Medulla oblongata (tissue), 1 donor: ENCODE results near the gene HOXB8.

Experiments
- DNase-seq: peaks from one replicate; pipeline ENCODE4 v3.0.0-alpha.2; 2015; ENCODE audit errors: extremely low spot score

Gene HOXB8

DNA sequence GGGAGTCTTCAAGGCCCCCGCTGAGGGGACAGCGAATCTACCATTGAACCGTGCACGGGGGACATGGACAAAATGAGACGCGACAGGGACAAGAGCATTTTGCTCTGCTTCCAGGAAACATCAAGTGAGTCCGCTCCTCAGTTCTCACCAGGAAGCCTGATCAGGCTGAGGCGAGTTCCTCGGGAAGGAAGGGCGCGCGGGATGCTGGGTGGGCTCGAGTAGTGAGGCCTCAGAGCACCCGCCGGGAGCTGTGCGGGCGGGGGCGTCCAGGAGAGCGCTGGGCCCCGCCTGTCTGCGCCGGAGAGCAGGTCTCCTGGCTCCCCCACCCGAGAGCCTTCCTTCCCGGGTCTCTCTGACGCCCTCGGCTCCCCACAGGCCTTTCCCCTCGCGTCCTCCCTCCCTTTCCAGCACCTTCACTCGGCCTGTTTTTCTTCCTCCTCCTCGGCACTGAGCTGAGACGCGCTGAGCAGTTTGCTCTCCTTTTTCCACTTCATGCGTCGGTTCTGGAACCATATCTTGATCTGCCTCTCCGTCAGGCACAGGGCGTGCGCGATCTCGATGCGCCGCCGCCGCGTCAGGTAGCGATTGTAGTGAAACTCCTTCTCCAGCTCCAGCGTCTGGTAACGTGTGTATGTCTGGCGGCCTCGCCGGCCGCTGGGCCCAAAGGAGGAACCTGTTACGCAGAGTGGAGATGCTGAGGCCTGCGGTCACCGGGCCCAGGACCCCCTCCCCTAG, 18.9 kb downstream of the HOXB8 start:
- no peak for DNase-seq

DNA sequence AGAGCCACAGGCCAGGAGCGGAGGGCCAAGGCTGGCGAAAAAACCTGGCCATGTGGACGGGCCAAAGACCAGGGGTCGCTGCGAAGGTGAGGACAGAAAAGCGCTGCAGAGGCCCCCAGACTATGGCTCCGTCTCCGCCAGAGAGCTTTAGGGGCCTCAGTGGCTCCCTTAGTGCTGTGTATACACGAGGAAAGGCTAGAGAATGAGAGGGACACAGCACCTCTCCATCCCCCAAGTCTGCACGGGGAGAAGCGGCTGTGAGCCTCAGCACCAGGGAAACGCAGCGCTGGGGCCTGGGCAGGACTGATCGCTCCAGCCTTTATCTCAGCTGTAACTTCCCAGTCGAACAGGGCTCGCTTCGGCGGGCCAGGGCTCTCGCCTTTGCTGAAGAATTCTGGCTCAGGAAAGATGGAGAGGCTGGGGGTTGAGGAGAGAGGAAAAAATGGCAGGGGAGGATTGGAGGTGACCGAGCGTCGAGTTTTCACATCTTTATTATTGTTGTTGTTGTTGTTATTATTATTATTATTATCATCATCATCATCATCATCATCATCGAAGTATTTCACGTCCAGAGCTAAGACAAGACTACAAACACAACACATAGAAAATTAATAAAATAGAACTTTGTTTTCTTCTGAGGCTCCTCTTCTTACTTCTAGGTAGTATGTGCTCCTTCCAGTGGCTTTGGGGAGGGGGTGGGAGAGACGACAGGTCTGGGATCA, 19.7 kb downstream of the HOXB8 start:
- no peak for DNase-seq

DNA sequence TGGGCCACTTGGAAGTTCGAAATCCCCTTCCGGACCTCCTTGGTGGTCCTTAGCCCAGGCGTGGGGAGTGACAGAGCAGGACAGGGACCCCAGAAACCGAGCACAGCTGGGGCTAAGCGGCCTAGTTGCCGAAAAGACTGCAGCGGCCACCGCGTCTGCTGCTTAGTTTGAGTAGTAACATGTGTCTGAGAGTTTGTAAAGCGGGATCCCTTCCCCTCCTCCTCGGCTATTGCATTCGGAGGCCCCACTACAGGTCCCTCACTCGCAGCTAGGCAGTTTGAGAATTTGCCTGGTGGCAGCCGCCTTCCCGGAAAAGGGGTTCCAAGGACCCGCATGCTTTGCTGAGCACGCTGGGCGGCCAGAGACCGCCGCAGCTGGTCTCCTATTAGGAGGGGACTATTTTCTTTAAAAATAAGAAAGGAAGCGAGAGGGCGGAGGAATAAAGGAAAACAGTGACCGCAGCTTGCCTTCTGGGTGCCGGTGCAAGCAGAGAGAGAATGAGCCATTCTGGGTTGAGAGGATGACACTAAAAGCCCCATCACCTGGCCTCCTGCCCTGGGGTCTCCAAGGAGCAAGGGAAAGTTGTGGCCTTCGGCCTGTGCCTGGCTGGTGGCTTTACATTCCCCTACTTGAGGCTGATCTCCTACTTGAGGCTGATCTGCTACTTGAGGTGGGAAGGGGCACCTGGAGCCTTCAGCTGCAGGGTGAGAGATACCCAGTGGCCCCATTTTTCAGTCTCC, 20.4 kb downstream of the HOXB8 start:
- DNase-seq: no peak

DNA sequence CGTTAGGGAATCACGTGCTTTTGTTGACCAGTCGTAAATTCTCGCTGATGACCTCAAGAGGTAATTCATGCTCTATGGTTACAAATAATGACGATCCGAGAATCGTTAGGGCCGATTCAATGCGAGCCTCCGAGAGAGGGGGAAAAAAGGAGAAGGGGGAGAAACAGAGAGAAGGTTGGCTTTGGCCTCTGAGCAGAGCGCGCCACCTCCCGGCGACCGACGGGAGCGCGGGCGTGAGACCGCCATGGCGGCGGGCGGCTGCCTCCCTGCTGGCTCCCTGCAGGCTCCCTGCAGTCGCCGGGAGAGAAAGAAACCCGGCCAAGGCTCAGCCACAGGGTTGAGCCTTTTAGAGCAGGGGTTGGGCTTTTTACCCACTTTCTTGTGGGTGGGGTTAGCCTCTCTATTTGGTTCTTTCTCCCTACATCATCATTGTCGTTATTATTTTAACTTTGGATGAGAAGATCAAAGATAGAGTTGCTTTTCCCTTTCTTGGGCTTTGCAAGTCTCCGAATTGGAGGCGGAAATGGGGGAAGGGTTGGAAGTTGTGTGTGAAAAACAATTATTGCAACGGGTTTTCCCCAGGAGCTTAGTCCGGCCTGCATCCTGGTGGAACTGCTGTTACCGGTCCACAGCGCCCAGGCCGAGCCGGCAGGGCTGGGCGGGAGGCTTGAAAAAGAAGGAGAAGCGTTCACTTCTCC, 21.1 kb downstream of the HOXB8 start:
- peak; percentile 85 for DNase-seq

DNA sequence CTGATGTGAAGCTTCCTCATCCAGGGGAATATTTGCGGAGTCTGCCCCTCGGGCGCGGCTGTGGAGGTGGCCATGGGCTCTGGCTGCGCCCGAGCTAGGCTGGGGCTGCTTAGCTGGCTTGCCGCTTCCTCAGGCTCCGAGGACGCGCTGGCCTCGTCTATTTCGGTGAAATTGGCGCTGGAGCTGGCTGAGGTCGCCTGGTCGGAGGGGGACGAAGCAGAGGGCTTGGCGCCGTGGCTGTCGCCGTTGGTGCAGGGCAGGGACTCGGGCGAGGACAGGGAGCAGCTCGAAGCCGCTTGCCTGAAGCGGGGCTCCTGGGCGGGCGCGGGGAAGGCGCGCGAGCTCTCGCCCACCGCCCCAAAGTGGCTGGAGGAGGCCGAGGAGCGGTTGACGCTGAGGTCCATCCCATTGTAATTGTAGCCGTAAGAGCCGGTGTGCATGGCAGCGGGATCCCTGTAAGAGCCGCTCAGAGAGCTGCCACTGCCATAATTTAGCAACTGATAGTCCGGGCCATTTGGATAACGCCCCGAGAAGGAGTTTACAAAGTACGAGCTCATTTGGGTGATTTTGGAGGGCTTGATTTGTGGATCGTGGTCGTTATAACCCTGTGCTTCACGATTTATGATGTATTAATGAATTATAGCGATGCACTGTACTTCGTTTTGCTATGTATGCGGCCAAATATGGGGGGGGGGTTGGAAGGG, 21.8 kb downstream of the HOXB8 start, which contains the start of gene HOXB5:
TSS of gene HOXB5 (minus strand) at position 654 of the 704 bp plus-strand sequence. CDS start at position 557, 97 bp downstream.
- no peak for DNase-seq

DNA sequence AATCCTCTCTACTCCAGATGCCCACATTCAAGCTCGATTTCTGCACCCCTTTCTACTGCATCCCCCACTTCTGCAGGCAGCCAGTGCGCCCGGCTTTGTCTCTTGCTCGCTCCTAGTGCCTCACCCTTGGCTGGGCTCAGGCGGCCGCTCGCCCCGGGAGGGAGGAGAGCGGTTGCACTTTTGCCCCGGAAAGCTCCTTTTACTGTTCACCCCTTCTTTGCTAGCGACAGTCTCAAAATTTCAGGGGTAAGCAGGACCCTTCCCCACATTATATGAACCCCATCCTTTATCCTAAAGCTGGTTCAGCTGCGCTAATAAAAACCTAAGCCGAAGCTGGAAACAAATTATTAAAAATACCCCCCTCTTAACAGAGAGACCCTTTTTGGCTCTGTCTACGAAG, 22.5 kb downstream of the HOXB8 start:
- no peak for DNase-seq

DNA sequence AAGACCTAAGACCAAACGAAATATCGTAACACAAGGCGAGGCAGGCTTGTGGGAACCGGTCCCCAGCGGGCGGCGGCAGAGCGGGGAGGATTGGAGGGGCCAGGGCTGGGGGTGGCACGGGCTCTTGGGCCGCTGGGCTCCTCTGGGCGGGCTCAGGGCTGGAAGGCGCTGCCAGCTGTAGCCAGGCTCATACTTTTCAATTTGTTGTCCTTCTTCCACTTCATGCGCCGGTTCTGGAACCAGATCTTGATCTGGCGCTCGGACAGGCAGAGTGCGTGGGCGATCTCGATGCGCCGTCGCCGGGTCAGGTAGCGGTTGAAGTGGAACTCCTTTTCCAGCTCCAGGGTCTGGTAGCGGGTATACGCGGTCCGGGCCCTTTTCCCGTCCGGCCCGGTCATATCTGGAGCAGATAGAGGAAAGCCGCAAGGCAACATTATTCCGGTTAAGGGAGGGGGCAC, 23.0 kb downstream of the HOXB8 start:
- DNase-seq: no peak

DNA sequence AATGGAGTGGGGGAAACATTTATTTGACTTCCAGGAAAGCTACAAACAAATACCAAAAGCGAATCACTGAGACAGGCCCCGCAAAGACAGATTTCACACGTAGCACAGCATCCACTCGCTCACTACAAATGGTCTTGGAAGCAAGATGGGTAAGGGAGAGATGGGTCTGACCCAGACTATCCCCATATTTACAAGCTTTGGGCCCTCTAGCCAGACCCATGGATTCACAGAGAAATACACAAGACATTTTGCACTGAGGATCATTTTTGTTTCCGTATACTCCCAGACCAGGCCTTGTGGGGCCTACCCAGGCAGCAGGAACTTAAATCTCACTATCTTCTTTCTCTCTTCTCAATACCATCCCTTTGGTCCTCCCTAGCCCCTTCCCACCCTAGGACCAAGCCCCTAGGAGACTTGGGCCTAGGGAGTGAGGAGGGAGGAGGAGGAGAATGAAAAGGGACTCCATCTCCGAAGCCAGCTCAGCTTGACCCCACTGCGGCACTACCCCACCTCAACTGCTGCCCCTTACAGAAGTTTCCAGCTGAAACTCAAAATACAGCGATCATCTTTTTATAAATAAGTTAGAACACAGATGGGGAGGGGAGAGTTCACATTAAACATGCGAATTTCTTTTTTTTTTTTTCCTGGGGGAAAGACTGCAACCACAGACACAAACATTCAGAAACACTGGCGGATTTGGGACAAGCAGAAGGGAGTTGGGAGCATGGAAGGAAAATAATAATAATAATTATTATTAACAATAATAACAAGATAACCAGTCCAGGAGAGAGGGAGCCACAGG, 23.6 kb downstream of the HOXB8 start:
- no peak for DNase-seq

DNA sequence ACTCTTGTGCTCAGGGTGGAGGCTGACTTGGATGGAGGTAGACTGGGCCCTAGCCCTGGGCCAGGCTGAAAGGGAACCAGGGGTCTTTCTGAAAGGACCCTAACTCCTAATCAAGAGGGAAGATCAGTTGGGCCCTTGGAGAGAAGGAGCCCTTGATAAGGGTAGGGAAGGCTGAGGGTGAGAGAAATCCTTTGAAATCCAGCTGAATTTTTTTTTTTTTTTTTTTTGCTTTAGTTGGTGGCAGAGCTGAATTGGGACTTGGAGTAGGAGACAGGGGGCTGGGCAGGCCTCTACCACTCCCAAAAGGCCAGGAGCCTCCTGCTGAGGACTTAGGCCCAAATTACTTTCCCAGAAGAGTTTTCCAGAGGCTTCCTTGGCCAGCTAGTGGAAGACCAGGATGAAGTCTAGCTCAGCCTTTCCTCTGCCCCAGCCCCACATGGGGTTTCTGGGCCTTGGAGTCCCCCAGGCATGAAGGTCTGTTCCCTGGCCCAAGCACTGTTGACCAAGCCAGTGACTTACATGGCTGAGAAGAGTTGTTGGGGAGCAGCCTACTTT, 24.4 kb downstream of the HOXB8 start:
- no peak for DNase-seq

DNA sequence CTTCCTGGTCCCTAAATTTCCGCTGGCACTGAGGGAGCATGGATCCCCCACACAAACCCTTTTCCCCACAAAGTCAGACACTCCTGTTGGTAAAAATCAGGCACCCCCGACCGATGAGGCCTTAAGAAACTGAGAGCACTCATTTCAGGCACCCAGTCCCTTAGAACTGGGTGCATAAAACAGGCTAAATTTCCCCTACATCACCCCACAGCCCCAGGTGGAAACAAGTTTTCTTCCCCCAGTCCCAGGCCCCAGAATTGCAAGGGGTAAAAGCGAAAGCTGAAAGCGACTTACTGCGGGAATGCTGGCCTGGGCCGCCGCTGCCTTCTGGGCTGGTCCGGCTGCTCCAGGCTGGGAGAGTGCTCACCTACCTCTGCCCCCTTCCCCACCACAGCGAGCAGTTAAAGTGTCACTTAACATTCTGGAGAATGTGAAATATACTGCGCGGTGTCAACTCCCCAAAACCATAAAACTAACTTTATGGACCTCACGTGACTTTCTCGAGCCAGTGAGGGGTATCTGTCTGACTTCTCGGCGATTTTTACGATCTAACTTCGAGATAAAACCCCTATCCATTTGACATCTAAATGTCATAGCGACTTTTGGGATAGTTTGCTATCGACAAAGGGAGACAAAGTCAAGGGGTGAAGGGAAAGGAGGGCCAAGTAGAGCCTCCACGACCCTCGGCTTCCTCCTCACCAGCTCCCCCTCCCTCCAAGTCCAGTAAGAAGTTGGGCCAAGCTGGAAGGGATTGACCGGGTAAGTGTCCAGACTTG, 25.1 kb downstream of the HOXB8 start, which contains the start of gene HOXB3:
TSS of gene HOXB3 (minus strand) at position 411 of the 776 bp plus-strand sequence. CDS start 37,767 bp downstream, outside the sequence.
- DNase-seq: no peak

DNA sequence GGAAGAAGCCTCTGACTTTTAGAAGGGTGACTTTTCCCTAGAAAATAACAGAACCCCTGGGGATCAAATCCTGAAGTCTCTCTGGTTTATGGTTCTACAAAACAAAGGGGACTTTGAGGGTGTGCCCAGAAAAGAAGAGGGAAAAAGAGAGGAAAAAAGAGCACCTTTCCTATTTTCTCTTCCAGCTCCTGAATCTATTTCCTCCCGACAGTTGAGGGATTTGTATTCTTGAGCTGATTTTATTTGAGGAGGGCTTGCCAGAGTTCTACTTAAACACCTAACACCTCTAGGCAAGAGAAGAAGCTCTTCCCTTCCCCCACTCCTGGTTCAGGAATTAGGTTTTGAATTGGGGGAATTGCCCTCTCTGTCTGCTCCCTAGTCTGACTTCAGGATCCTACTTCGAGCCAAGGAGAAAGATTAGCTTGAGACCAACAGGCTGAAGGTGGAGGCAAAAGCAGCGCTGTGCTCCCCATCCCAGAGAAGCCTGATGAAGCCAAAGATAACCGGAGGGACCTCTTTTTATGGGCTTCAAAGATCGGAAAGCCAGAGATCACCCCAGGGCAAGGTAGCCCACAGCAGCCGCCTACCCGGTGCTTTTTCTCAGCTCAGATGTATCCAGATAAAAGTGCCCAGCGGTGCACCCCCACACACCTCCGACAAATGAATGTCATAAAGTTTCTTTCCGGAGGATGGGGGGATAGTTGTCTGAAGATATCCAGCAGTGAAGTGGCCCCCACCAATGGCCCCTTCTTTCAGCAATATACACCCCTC, 25.8 kb downstream of the HOXB8 start:
- no peak for DNase-seq

DNA sequence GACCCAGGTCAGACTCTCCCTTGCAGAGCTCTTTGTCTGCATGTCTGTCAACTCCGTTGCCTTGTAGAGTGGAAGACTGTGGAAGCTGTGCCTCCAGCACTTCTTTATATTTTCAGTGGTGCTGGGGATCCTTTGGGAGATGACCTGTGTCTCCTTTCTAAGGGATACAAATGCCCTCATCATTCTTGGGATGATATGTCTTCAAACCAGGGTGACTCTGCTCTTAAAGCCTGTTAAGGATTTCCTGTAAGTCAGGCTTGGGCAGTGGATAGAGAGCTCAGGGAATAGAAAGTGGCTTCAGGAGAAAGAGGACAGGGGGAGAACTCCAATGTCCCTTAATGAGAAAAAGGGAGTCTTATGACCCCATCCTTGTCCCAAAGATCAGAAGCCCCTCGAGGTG, 26.6 kb downstream of the HOXB8 start:
- DNase-seq: no peak

DNA sequence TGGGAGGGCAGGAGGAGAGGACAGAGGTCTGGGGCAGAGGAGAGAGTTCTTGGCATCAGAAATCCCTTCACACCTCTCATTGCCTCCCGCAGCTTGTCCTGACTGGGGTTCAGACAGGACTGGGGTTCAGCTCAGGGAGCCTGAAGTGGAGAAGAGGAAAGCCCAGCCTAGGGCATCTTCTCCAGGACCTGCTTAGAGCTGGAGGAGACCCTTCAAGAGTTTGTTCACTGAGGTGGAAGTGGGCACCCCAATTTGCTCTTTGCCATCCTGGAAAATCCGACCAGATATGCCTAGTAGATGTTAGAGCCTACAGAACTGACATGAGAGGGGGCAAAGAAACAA, 27.0 kb downstream of the HOXB8 start:
- no peak for DNase-seq

DNA sequence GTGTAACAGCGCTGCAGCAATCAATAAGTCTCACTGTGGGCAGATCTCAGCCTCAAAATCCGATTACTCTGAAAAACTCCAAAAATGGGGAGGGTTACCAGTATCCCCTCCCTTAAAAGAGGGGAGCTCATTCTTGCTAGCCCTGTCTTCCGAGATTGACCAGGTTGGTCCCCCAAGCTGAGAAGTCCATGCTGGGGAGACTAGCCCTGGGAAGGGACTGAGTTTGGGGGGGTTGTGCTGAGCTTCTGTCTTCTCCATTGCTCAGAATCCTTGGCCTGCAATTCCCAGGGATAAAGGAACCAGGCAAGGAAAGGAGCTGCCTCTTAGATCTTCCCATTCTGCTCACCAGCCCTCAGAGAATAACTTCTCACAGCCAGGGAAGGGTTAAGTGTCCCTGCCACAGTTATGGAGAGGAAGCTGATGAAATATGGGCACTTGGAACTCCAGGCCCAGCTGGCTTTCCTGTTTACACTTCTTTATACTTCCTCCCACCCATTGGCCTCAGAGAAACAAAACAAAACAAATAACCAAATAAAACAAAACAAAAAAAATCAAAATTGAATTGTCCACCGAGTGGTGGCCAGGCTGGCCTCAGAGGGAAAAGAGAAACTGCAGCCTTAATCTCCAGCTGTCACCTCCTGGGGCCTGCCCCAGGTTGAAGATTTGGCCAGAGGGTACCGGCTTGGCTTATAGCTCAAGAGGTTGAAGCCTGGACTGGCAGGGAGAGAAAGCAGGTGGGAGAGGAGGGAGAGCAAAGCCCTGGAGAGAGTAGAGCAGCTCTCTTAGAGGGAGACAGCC, 27.6 kb downstream of the HOXB8 start:
- DNase-seq: no peak

DNA sequence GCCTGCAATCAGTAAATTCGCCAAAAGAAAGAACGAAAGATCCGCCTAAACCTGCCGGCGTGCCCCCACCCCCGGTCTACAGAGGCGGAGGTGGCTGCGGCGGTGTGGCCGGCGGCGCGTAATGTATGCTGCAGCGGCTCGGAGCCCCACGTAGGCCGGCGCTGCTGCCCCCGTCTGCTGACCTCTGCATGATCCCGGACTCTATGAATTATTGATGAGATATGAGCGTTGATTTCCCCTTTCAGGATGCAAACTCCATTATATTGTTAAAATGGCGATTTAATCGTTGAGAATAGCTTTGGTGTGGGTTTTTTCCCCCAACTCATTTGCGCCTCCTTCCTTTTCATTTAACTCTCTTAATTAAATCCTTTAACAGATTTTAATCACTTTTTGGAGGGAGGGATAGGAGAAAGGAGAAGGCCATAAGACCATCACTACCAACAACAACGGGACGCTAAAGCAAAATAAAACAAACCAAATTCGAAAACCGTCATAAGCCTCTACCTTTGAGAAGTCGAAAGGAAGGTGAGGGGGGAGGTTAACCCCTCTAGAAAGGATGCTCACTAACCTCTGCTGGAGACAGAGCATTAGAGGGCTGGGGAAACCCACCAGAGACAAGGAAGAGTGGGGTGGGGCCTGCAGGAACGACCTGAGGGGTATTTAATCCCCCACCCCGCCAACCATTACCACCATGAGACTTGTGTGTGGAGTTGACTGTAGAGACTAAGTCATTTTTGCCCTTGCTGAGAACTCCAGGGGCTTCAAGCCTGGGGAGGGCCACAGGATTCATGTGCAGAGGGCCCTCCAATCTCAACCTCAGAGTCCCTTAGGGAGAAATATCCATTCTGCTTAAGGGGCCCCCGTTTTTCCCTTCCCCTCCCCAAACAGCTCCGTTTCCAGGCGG, 28.5 kb downstream of the HOXB8 start:
- DNase-seq: no peak

DNA sequence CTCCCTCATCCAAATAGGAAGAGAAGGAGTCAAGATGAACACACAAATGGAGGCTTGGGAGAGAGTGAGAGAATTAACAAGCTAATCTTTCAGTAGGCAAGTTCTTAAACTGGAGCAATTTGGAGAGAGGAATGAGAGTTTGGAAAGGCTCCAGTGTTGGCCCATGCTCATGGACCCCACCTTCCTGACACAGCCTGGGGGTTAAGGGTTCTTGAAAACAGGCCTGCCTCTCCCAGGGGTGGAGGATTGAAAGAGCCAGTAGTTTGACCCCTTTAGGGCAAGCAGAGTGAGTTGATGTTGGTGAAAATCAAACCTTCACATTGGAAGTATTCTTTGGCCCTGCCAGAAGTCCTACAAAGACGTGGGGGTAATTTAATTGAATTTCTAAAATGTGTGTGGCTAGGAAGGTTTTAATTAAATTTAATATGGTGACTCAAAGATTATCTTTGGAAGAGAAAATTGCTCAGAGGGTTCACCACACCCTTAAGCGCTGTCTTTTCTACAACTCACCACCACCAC, 30.8 kb downstream of the HOXB8 start:
- DNase-seq: no peak
